Panc1 (cell line): ENCODE results near the gene TTC28. TPM values are rescaled to one million over a fixed set of nuclear protein-coding genes. Genes with fewer than 3 reads are reported as not detected.

Experiments used
- ATAC-seq: fragments of 200-7000 bp; cut with Tn5 transposase; 2 replicates; pipeline ENCODE4 v1.9.1; 2020; ENCODE audit warnings: mild to moderate bottlenecking, moderate library complexity
- BruUV-seq: library from RNA; stranded (reverse); fragments of 400-500 nt; replicated peaks from 2 replicates; lab custom pipeline; 2021; lab: Mats Ljungman, UMichigan
- CTCF ChIA-PET: fragments of 300-600 bp; sonication (Branson Sonifier 250); formaldehyde crosslinking; loops from one replicate; lab custom pipeline; 2022; ENCODE audit warnings: antibody characterized with exemption; lab: Charles Lee
- POLR2A ChIA-PET: fragments of 300-600 bp; sonication (Branson Sonifier 250); formaldehyde crosslinking; loops from one replicate; lab custom pipeline; 2022; ENCODE audit warnings: antibody characterized with exemption; lab: Charles Lee
- DNase-seq: peaks from one replicate; pipeline ENCODE4 v3.0.0-alpha.2; 2010; ENCODE audit warnings: low read depth, low spot score
- H3K27ac ChIP-seq: 2 replicates; pipeline ENCODE4 v1.5.1; 2011; ENCODE audit warnings: mild to moderate bottlenecking, low read length, inconsistent platforms
- H3K27me3 ChIP-seq: fragments of 200-500 bp; sonication (Bioruptor generic); 2 replicates; pipeline ENCODE4 v1.6.0; 2014; ENCODE audit warnings: low read length, inconsistent platforms; ENCODE audit not compliant: control insufficient read depth, insufficient read depth
- H3K36me3 ChIP-seq: fragments of 200-500 bp; sonication (Bioruptor generic); 2 replicates; pipeline ENCODE4 v1.5.1; 2014; ENCODE audit warnings: inconsistent platforms, mild to moderate bottlenecking, low read length, moderate library complexity; ENCODE audit not compliant: control insufficient read depth, insufficient read depth
- H3K4me1 ChIP-seq: 2 replicates; pipeline ENCODE4 v1.5.1; 2011; ENCODE audit warnings: inconsistent platforms, mild to moderate bottlenecking, low read length, moderate library complexity; ENCODE audit not compliant: control insufficient read depth, insufficient read depth
- H3K4me3 ChIP-seq, 2 experiments: 2 replicates each; pipeline ENCODE4 v1.5.1; 2011 to 2012; ENCODE audit warnings: low read depth in 2 of 2, low read length in 2 of 2, mild to moderate bottlenecking in 2 of 2, inconsistent platforms in 1 of 2, moderate library complexity in 1 of 2
- H3K9me3 ChIP-seq: fragments of 200-500 bp; sonication (Bioruptor generic); 2 replicates; pipeline ENCODE4 v1.5.1; 2014; ENCODE audit warnings: low read depth, mild to moderate bottlenecking, inconsistent platforms, low read length, moderate library complexity; ENCODE audit not compliant: control insufficient read depth, insufficient read depth
- POLR2AphosphoS5 ChIP-seq: IDR thresholded peaks from 2 replicates; pipeline ENCODE4 v1.6.1; 2012; ENCODE audit warnings: mild to moderate bottlenecking, low read depth, low read length, moderate library complexity
- SIN3A ChIP-seq: IDR thresholded peaks from 2 replicates; pipeline ENCODE4 v1.6.1; 2012; ENCODE audit warnings: low read depth, mild to moderate bottlenecking, low read length, moderate library complexity, borderline replicate concordance; ENCODE audit not compliant: insufficient read depth
- TCF7L2 ChIP-seq: IDR thresholded peaks from 2 replicates; pipeline ENCODE4 v1.6.1; 2011; ENCODE audit warnings: mild to moderate bottlenecking, low read depth, low read length, inconsistent platforms
- in situ Hi-C: cut with HindIII; loops from 2 replicates; pipeline ENCODE4 v1.10.0; 2016; ENCODE audit warnings: low sequenced_read_pairs, low pct_unique_long_range_greater_than_20kb
- intact Hi-C: fragments of 100-400 bp; cut with micrococcal nuclease; formaldehyde crosslinking; loops from one replicate; pipeline ENCODE4 v1.10.0; 2022; ENCODE audit not compliant: unreplicated experiment
- total RNA-seq: library from RNA; stranded (reverse); gene quantifications from one replicate; pipeline ENCODE4 v1.2.1, GENCODE V29; 2021; ENCODE audit not compliant: unreplicated experiment
- TF ChIP-seq, protein P1 (sequence below), 2 experiments: IDR thresholded peaks; 2 replicates each; pipeline ENCODE4 v1.6.1; 2011 to 2012; ENCODE audit warnings: low read depth in 2 of 2, control low read depth in 1 of 2, low read length in 1 of 2, mild to moderate bottlenecking in 1 of 2, moderate library complexity in 1 of 2; ENCODE audit not compliant: insufficient read depth in 1 of 2
- TF ChIP-seq, protein P2 (sequence below): fragments of 450-650 bp; IDR thresholded peaks from 2 replicates; pipeline ENCODE4 v1.5.1; 2017; ENCODE audit warnings: mild to moderate bottlenecking

The TTC28 gene
- total RNA-seq, 1 experiment from 2014 or later: 24.8 TPM

DNA sequence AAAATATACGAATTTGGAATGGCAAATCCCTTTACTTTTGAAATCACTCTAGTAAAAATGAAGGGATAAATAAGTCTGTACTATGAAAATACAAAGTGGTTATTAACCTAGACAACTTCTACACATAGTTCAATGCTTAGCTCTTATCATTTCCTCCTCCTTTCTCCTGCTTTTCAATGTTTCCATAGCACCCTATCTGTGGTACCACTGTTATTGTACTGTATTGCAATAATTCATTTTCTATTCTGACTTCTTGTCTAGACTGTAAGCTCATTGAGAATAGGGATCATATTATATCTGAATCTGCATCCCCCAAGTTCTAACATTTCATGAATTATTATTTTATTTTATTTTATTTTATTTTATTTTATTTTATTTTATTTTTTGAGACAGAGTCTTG lies 251.4 kb downstream of the TTC28 start:
- ChIA-PET POLR2A (no interaction called here), CTCF (no interaction called here)
- no peak for DNase-seq
- no peak for TF ChIP-seq TCF7L2
- TF ChIP-seq, protein P1, sequence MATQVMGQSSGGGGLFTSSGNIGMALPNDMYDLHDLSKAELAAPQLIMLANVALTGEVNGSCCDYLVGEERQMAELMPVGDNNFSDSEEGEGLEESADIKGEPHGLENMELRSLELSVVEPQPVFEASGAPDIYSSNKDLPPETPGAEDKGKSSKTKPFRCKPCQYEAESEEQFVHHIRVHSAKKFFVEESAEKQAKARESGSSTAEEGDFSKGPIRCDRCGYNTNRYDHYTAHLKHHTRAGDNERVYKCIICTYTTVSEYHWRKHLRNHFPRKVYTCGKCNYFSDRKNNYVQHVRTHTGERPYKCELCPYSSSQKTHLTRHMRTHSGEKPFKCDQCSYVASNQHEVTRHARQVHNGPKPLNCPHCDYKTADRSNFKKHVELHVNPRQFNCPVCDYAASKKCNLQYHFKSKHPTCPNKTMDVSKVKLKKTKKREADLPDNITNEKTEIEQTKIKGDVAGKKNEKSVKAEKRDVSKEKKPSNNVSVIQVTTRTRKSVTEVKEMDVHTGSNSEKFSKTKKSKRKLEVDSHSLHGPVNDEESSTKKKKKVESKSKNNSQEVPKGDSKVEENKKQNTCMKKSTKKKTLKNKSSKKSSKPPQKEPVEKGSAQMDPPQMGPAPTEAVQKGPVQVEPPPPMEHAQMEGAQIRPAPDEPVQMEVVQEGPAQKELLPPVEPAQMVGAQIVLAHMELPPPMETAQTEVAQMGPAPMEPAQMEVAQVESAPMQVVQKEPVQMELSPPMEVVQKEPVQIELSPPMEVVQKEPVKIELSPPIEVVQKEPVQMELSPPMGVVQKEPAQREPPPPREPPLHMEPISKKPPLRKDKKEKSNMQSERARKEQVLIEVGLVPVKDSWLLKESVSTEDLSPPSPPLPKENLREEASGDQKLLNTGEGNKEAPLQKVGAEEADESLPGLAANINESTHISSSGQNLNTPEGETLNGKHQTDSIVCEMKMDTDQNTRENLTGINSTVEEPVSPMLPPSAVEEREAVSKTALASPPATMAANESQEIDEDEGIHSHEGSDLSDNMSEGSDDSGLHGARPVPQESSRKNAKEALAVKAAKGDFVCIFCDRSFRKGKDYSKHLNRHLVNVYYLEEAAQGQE (IDR thresholded peaks at IDR 0.05; ENCODE audit: insufficient read depth in 1 of 2, low read depth in 2 of 2, low read length in 1 of 2): no peak
- TF ChIP-seq POLR2AphosphoS5: no peak
- no peak for TF ChIP-seq SIN3A
- TF ChIP-seq, protein P2, sequence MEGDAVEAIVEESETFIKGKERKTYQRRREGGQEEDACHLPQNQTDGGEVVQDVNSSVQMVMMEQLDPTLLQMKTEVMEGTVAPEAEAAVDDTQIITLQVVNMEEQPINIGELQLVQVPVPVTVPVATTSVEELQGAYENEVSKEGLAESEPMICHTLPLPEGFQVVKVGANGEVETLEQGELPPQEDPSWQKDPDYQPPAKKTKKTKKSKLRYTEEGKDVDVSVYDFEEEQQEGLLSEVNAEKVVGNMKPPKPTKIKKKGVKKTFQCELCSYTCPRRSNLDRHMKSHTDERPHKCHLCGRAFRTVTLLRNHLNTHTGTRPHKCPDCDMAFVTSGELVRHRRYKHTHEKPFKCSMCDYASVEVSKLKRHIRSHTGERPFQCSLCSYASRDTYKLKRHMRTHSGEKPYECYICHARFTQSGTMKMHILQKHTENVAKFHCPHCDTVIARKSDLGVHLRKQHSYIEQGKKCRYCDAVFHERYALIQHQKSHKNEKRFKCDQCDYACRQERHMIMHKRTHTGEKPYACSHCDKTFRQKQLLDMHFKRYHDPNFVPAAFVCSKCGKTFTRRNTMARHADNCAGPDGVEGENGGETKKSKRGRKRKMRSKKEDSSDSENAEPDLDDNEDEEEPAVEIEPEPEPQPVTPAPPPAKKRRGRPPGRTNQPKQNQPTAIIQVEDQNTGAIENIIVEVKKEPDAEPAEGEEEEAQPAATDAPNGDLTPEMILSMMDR: no peak
- Histone ChIP-seq H3K36me3 (no peaks in the 10 kb centered on the region), H3K27me3 (no peaks in the 10 kb centered on the region), H3K9me3 (no peaks in the 10 kb centered on the region), H3K27ac (no peak overlapping the region), H3K4me1 (no peaks in the 10 kb centered on the region; the same call in 1 of the 2 replicates), H3K4me3 (no peak overlapping the region)
- no peak for ATAC-seq
- no TSS peak for BruUV-seq
- in situ Hi-C loops (no loop called here), intact Hi-C loops (no loop called here)

DNA sequence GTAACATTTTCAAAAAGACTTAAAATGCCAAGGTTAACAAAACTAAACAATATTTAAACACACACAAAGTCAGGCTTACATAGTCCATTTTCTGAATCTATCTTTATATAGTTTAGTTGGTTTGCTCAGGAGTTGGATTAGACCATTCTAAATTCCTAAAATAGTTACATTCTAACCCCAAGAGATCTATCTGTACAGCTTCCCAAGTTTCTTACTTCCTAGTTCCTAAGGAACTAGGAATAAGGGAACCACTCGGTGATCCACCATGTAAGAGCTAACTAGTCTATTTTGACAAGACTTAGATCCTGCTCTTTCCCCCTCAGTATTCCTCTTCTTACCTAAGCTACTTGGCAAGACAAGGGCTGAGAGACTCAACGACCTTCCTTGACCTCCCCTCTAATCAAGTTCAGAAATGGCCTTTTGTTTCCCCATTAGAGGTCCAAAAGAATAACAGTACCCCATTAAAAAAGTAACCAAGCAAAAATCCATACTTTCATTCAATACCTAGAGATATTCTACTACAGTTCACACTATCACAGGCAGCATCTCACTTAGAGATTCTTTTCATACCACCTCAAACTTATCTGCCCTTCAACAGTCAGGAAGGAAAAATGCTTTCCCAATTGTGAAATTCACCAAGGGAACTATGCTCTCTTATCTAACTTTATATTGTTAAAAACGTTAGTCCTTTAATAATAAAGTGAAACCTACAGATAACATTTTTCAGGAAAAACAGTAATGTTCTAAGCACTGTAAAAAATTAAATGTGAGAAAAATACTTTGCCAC lies 253.1 kb downstream of the TTC28 start:
- TF ChIP-seq, protein P1 (IDR thresholded peaks at IDR 0.05; ENCODE audit: insufficient read depth in 1 of 2, low read depth in 2 of 2, low read length in 1 of 2): no peak
- no peak for DNase-seq
- ChIA-PET POLR2A (no interaction called here), CTCF (interaction anchor here (0.6 kb wide), 2 partner anchors 57 to 614 kb away, joined by 3 to 5 read pairs; no protein-coding TSS in a partner anchor)
- intact Hi-C loops: no loop called here
- Histone ChIP-seq H3K27ac (no peak overlapping the region), H3K4me1 (no peaks in the 10 kb centered on the region; the same call in 1 of the 2 replicates), H3K36me3 (no peaks in the 10 kb centered on the region), H3K9me3 (no peaks in the 10 kb centered on the region), H3K4me3 (no peak overlapping the region), H3K27me3 (no peaks in the 10 kb centered on the region)
- in situ Hi-C loops: no loop called here
- BruUV-seq: no TSS peak
- no peak for ATAC-seq
